HUES64 (cell line): ENCODE results near the gene MYRIP.
A peak's percentile ranks its signal among the peaks of the same experiment; 100 is the strongest.
"Not testable (repeated sequence)": the region's sequence is repeated elsewhere in the genome, so short reads cannot be mapped to it uniquely, and the experiment has no call there.

ENCODE experiments used
- H3K27ac ChIP-seq: 2 replicates; pipeline ENCODE4 v1.7.0; 2013; ENCODE audit warnings: low read depth, low read length, inconsistent platforms
- H3K27me3 ChIP-seq: 2 replicates; pipeline ENCODE4 v1.6.1; 2013; ENCODE audit warnings: mild to moderate bottlenecking, low read length; ENCODE audit not compliant: insufficient read depth
- H3K36me3 ChIP-seq: 2 replicates; pipeline ENCODE4 v1.6.1; 2013; ENCODE audit warnings: mild to moderate bottlenecking, low read length; ENCODE audit not compliant: insufficient read depth
- H3K4me1 ChIP-seq: 2 replicates; pipeline ENCODE4 v1.6.1; 2013; ENCODE audit warnings: mild to moderate bottlenecking, low read length, moderate library complexity; ENCODE audit not compliant: insufficient read depth
- H3K4me3 ChIP-seq: 2 replicates; pipeline ENCODE4 v1.5.1; 2013; ENCODE audit warnings: mild to moderate bottlenecking, low read length, moderate library complexity
- H3K9ac ChIP-seq: 2 replicates; pipeline ENCODE4 v1.6.1; 2013; ENCODE audit warnings: mild to moderate bottlenecking, low read depth, low read length
- H3K9me3 ChIP-seq: 2 replicates; pipeline ENCODE4 v1.6.1; 2013; ENCODE audit warnings: low read depth, low read length; ENCODE audit not compliant: insufficient read depth
- WGBS: fragments of 150-250, 120-280 bp; methylation state at CpG from one replicate; pipeline ENCODE4 v1.1.7; 2013; ENCODE audit warnings: missing lambda C conversion rate; 5-methylcytosine and 5-hydroxymethylcytosine counted together

Gene MYRIP

GRCh38 chr3:39808467-39809180, 785 bp upstream of the MYRIP start:
- H3K36me3 ChIP-seq, result no peaks in the 10 kb centered on the region
- H3K9me3 ChIP-seq, result no peaks in the 10 kb centered on the region
- no peaks in the 10 kb centered on the region; the same call in 1 of the 2 replicates for H3K4me1 ChIP-seq
- WGBS, result 5% methylated on average over 25 of the region's 26 CpGs
- H3K27ac ChIP-seq, result no peak overlapping the region
- H3K27me3 ChIP-seq, result peaks cover 76% of the 10 kb centered on the region
- no peak overlapping the region for H3K9ac ChIP-seq
- peak overlapping the region; percentile 57 for H3K4me3 ChIP-seq

- H3K4me1 ChIP-seq, result no peaks in the 10 kb centered on the region; the same call in 1 of the 2 replicates
- H3K4me3 ChIP-seq, result peak overlapping the region; percentile 57
- H3K9me3 ChIP-seq, result no peaks in the 10 kb centered on the region
- 0 out of 2 replicates have a peak overlapping the region, but pooled peaks have one; percentile 30 for H3K9ac ChIP-seq
- H3K27ac ChIP-seq, result no peak overlapping the region
- H3K27me3 ChIP-seq, result peaks cover 71% of the 10 kb centered on the region
- no peaks in the 10 kb centered on the region for H3K36me3 ChIP-seq
- 1% methylated on average over 45 of the region's 48 CpGs for WGBS
Measured at GRCh38 chr3:39809995-39810595, 686 bp downstream of the MYRIP start.

- H3K4me1 ChIP-seq, result no peaks in the 10 kb centered on the region; the same call in 1 of the 2 replicates
- H3K9me3 ChIP-seq, result no peaks in the 10 kb centered on the region
- no peak overlapping the region for H3K9ac ChIP-seq
- WGBS, result 4% methylated on average over 15 of the region's 16 CpGs
- H3K27me3 ChIP-seq, result peaks cover 64% of the 10 kb centered on the region
- no peaks in the 10 kb centered on the region for H3K36me3 ChIP-seq
- H3K27ac ChIP-seq, result no peak overlapping the region
- peak overlapping the region; percentile 57 for H3K4me3 ChIP-seq
Measured at GRCh38 chr3:39810647-39811161, 1.3 kb downstream of the MYRIP start.

GRCh38 chr3:39811561-39811960, 2.2 kb downstream of the MYRIP start:
- 90% methylated on average over 8 of the region's 9 CpGs for WGBS
- Histone ChIP-seq H3K9ac (no peak overlapping the region), H3K27ac (no peak overlapping the region), H3K36me3 (no peaks in the 10 kb centered on the region), H3K9me3 (no peaks in the 10 kb centered on the region), H3K4me3 (no peak overlapping the region), H3K4me1 (no peaks in the 10 kb centered on the region; the same call in 1 of the 2 replicates), H3K27me3 (peaks cover 56% of the 10 kb centered on the region)

GRCh38 chr3:39812537-39812936, 3.1 kb downstream of the MYRIP start:
- Histone ChIP-seq H3K27me3 (peaks cover 46% of the 10 kb centered on the region), H3K27ac (no peak overlapping the region), H3K4me1 (no peaks in the 10 kb centered on the region; the same call in 1 of the 2 replicates), H3K9ac (no peak overlapping the region), H3K9me3 (no peaks in the 10 kb centered on the region), H3K36me3 (no peaks in the 10 kb centered on the region), H3K4me3 (no peak overlapping the region)
- 54% methylated on average over 2 of the region's 2 CpGs for WGBS

GRCh38 chr3:39814007-39814406, 4.6 kb downstream of the MYRIP start:
- Histone ChIP-seq H3K4me1 (no peaks in the 10 kb centered on the region; the same call in 1 of the 2 replicates), H3K9me3 (no peaks in the 10 kb centered on the region), H3K36me3 (no peaks in the 10 kb centered on the region), H3K27me3 (peaks cover 31% of the 10 kb centered on the region), H3K27ac (no peak overlapping the region), H3K4me3 (no peak overlapping the region), H3K9ac (no peak overlapping the region)

- H3K9me3 ChIP-seq, result no peaks in the 10 kb centered on the region
- no peak overlapping the region for H3K9ac ChIP-seq
- H3K4me1 ChIP-seq, result no peaks in the 10 kb centered on the region; the same call in 1 of the 2 replicates
- H3K27me3 ChIP-seq, result no peaks in the 10 kb centered on the region
- WGBS, result 74% methylated on average over 3 of the region's 3 CpGs
- no peaks in the 10 kb centered on the region for H3K36me3 ChIP-seq
- no peak overlapping the region for H3K4me3 ChIP-seq
- no peak overlapping the region for H3K27ac ChIP-seq
Measured at GRCh38 chr3:39819899-39820298, 10.5 kb downstream of the MYRIP start.

- H3K4me3 ChIP-seq, H3K27me3 ChIP-seq, H3K9me3 ChIP-seq, H3K9ac ChIP-seq, H3K4me1 ChIP-seq, H3K36me3 ChIP-seq, H3K27ac ChIP-seq: not testable (repeated sequence)
- 90% methylated on average over 4 of the region's 4 CpGs for WGBS
Measured at GRCh38 chr3:39833764-39834163, 24.4 kb downstream of the MYRIP start.

GRCh38 chr3:39839484-39839883, 30.1 kb downstream of the MYRIP start:
- Histone ChIP-seq H3K27ac (no peak overlapping the region), H3K9ac (no peak overlapping the region), H3K4me3 (no peak overlapping the region), H3K36me3 (no peaks in the 10 kb centered on the region), H3K9me3 (no peaks in the 10 kb centered on the region), H3K4me1 (no peaks in the 10 kb centered on the region), H3K27me3 (no peaks in the 10 kb centered on the region)
- 90% methylated on average over 7 of the region's 7 CpGs for WGBS

GRCh38 chr3:39843440-39843839, 34.0 kb downstream of the MYRIP start:
- Histone ChIP-seq H3K9me3 (no peaks in the 10 kb centered on the region), H3K36me3 (no peaks in the 10 kb centered on the region), H3K9ac (no peak overlapping the region), H3K27me3 (no peaks in the 10 kb centered on the region), H3K4me1 (no peaks in the 10 kb centered on the region), H3K4me3 (no peak overlapping the region), H3K27ac (no peak overlapping the region)
- WGBS, result 92% methylated on average over 1 of the region's 1 CpG

GRCh38 chr3:39848365-39848764, 39.0 kb downstream of the MYRIP start:
- no peaks in the 10 kb centered on the region for H3K9me3 ChIP-seq
- H3K27me3 ChIP-seq, result no peaks in the 10 kb centered on the region

More at GRCh38 chr3:39848365-39848764, 39.0 kb downstream of the MYRIP start:
- Histone ChIP-seq H3K36me3 (no peaks in the 10 kb centered on the region), H3K4me1 (no peaks in the 10 kb centered on the region), H3K9ac (no peak overlapping the region), H3K4me3 (no peak overlapping the region), H3K27ac (no peak overlapping the region)
